ENCODE data around the gene PHGDH.
"Not testable (repeated sequence)": the region's sequence is repeated elsewhere in the genome, so short reads cannot be mapped to it uniquely, and the experiment has no call there.

The PHGDH gene

DNA sequence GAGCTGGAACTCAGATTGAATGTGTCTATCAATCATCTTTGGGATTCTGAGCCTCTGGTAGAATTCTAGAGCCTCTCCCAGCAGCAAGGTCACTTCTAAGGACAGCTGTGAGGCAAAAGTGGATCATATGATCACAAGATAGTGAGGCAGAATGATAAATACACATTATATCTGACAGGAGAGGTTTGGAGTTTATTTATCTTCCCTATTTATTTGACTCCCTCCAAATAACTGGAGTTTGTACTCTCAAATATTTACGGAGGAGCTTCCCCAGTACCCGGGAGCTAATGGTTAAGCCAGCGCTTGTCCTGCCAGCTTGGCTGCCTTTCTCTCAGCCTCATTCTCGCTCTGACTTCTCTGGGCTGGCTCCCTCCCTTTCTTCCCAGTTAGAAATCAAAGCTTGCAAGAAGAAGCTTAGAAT is 54.6 kb downstream of the PHGDH start:
- DNase-seq (ENCODE audit: low read depth) = no peak

DNA sequence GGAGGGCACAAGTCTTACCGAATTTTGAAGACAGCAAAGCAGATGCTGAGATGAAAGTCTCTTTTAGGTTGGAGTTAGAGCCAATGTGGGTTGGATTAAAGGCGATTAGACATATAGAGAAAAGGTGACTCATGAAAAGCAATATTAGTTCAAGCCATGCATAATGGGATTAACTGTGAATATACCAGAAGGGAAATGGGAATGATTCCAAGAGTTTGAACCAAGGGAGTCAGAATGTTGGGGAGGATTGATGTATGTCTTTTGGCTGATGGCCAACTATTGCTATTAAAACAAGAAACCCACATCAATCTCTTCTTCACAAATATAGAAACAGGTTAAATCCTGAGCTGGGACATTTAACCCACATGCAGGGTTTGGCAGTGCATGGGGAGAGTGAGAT is 55.8 kb downstream of the PHGDH start:
- no peak for DNase-seq (ENCODE audit: low read depth)

DNA sequence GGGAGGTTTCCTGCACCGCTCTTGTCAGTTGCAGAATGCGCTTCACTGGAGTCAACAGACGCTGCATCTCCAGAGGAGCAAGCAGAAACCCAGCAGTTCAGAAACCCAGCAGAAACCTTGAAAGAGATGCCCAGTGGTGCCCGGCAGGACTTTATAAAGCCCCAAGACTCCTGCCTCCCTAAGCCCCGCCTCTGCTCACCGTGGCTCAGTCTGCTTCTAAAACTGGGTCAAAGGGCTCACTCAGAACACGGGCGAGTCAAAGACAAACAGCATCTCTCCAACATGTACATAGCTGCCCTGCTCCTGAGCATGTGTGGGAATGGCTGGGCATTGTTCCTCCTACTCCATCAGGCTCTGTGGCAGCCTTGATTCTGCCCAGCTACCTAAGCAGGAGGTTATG is 57.0 kb downstream of the PHGDH start, which contains the start of gene HMGCS2:
TSS of gene HMGCS2 (minus strand) at position 128 of the 400 bp plus-strand sequence. CDS start at position 67, 61 bp downstream.
- no peak for DNase-seq (ENCODE audit: low read depth)

DNA sequence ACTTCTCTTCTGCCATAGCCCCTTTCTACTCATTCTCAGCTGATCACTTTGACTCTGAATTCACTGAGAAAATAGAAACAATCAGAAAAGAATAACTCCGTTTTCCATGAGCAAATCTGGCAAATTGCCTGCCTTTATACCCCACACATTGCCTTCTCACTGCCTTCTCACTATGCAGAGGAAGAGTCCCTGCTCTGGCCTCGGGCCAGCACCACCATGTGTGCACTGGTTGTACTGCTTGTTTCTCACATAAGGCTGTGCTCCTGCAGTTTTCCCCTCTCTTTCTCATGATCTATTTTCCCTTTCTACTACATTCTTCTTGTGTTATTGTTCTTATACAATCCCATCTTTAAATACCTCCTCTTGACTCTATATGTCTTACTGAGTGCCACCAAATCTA is 59.3 kb downstream of the PHGDH start:
- no peak for DNase-seq (ENCODE audit: low read depth)

DNA sequence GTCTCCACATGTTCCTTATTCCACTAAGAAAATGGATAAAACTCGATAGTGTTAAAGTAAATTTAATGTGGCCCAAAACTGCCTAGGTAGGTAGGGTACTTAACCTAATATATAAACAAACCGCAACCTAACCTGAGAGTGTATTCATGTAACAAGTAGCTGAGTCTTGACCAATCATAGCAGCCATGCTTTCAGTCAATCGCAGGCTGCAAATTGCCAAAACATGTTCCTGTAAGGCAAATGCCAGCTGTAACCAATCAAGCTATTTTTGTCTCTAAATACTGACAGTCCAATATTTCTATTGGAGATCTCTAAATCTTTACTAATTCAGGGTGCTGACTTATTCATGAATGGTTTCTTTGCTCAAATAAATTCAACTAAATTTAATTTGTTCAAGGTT is 60.0 kb downstream of the PHGDH start:
- no peak for DNase-seq (ENCODE audit: low read depth)

DNA sequence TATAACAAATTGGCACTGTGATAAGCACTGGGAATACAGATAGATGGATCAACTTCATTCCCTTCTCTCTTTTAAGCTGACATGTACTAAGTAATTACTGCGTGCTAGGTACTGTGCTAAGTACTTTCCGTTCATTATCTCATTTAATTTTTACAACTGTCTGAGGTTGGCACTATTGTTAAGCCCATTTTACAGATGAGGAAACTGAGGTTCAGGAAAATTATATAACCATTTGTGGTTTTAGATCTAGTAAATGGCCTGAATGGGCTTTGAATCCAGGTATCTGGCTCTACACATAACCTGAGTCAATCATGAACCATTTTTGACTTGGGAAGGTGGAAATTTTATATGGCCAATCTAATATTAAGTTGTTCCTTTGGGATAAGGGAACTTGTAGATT is 60.6 kb downstream of the PHGDH start:
- DNase-seq (ENCODE audit: low read depth) = no peak

DNA sequence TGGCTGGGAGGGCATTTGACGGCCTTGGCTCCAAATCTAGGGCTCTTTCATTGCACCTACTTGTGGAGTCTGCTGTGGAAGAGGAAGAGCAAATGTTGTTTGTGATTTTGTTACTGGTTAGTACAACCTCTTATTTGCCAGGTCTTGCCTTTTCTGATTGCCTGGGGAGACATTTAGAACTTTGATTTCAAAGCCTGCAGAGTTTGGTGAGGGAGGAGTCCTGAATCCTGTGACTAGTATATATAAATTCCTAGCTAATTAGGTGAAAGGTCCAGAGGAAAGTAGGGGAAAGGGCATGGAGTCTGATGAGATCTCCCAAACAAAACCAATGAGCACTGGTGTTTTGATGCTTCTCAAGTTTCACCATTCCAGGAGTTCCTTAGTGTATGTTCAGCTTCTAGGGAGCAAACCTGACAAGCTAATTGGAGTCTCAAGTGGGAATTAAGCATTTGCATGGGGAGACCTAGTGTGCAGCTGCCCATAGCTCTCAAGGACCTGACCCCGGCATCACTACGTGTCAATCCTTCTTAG is 62.0 kb downstream of the PHGDH start:
- no peak for DNase-seq (ENCODE audit: low read depth)

DNA sequence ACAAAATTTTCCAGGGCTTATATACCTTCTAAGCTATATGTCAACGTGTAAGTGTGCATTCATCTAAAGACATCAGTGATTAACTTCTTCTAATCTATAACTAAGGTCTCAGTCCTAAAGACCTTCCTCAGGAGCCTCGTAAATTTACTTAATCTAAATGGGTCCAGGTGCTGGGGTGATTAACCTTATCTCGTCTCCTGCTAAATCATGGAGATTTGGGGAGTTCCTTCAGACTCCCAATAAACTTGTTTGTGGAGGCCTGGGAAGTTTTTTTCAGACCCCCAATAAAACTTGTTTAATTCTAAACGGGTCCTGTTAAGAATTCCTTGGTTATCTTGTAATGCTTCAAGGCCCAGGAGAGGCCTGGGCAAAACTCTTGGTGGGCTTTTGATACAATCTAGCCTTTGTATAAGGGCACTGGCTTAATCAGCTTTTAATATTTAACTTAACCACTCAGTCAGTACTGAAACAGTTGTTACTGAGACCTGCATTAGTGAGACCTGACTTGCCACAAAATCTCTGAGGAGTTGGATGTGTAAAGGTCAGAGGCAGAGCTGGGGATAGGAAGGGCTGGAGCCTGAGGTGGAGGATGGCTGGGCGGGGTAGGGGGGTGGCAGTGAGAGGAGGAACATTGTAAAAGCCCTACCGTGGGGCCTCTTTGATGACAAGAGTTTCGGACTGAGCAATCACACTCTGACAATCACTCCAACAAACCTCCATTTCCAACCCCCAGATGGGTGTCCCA is 63.2 kb downstream of the PHGDH start:
- DNase-seq (ENCODE audit: low read depth) = no peak

DNA sequence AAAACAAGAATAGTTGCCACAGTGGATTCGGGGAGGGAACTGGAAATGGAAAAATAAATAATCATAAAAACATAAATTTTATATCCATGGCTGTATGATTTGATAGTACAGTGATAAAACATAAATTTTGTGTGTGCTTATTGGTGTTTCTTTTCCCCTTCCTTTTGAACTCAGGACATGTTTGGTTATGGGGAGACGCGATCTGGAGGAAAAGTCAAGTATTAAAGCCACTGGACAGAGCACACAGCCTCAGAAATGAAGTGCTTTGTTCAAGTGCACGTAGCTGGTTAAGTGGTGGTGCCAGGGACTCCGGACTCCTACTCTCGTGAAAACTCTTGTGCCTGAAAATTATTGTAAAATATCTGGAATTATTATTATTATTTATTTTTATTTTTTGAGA is 66.6 kb downstream of the PHGDH start:
- DNase-seq (ENCODE audit: low read depth) = no peak

DNA sequence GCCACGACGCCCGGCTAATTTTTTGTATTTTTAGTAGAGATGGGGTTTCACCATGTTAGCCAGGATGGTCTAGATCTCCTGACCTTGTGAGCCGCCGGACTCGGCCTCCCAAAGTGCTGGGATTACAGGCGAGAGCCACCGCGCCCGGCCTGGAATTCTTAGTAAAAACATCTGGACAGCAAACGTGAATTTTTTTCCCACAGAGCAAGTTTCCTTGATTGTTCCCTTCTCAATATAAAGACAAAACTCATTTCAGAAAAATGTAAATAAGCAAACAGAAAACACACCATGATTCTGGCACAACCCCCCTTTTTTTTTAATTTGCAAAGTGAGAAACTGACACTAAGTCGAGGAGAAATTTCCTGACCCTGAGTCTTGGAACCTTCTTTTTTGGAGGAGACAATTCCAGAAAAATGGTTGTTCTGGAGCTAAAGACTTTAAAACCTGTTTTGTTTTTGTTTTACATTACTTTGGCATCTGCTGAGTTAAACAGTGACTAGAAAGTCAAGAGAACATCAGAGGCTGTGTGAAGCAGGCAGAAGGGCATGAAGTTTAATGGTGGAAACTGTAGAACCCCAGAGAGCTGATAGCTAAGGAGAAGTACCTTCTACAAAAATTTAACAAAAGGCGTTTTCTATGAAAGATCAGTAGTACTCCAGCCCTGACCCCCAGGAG is 67.3 kb downstream of the PHGDH start:
- DNase-seq (ENCODE audit: low read depth) = no peak

DNA sequence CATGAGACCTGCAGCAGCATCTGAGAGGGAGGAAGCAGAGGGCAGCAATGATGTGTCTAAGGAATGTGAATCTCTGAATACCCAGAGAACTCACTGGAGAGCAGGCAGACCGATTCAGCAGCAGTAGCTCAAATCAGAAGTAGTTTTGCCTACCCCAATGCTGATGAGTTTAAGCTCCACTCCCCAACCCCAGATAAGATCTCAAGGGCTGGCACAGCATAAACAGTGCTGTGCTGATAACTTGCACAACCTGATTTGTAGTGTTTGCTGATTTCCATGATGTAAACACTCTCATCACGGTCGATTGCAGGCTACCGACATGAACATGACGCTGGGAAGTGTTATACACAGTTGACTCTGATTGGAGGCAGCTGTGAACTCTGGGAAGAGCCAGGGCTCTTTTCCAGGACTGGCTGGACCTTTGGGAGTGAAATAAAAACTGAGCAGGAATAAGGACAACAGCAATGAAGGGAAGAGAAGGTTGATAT is 68.2 kb downstream of the PHGDH start:
- DNase-seq (ENCODE audit: low read depth) = no peak

DNA sequence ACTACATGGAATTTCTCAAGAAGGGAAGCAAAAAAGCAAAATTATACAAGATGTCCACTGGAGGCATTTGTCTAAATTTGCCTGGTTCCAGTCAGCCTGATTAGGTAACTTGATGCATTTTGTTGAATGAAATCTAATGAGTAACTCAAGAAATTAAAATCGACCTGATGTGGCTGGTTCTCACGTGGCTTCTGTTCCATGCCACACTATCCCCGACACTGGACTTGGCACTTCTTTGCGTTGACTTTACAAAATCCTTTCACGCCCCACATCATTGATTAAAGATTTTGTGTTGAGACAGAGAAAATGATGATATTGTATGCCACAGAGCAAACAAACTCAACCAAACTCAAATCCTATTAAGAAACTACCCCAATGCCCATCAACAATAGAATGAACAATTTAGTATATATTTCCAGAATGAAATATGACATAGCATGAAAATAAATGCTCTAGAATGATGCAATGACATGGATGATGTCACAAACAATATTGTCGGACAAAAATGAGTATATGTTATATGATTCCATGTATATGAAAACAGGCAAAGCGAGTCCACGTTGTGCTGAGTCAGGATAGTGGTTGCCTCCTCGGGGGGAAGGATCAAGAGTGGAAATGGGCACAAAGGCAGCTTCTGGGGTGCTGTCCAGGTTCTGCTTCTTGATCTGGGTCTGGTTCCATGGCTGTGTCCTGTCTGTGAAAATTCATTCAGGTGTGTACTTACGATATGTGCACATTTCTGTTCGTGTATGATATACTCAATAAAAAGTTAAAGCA is 69.9 kb downstream of the PHGDH start:
- no peak for DNase-seq (ENCODE audit: low read depth)

DNA sequence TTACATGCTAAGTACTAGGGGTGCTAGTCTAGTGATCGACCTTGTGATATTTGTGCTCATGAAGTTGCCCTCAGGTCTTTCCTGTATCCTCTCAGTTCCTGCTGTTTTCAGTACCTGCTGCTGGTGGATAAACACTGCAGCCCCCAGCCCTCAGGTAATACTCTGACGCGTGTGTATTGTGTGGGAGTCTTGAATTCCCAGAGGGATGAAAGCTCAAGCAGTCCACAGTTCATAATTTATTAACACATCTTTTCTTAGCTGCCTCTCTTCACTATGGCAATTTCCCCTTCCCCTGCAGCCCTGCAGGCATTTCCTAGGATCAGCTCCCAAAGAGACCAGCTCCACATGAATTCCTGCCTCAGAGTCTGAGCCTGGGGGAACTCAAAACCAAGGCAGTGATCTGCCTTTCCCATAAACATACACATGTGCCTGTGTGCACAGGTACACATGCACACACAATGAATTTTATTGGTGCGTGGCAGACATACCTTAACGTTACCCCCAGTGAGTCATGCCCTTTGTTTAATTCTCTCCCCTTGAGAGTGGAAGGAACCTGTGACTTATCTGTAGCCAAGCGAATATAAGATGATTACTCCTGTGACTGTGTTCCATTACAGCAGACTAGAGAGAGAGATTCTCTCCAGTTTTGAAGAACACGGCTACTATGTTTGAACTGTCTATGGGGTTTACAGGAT is 71.0 kb downstream of the PHGDH start:
- DNase-seq (ENCODE audit: low read depth) = no peak

DNA sequence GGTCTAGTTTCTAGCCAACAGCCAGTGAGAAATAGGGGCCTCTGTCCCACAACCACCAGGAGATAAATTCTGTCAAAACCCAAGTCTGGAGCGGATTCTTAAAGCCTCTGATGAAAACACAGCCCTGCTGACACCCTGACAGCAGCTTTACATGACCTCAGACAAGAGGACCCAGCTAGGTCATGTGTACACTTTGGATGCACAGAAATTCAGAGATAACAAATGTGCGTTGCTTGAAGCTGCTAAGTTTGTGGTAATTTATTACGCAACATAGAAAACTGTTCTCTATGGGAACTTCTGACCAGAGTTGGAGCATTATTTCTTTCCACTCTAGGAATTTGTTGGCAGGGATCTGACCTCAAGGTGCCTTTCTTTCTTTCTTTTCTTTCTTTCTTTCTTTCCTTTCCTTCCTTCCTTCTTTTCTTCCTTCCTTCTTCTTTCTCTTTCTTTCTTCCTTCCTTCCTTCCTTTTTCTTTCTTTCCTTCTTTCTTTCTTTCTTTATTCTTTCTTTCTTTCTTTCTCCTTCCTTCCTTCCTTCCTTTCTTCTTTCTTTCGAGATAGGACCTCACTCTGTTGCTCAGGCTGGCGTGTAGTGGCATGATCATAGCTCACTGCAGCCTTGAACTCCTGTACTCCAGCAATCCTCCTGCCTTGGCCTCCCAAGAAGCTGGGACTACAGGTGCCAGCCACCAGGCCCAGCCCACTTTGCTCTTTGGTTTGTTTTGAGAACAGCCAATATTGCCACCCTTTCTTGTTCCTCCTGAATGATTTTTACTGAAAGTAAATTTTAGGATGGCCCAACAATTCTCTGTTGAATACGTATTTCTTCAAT is 71.8 kb downstream of the PHGDH start:
- DNase-seq (ENCODE audit: low read depth) = no peak

DNA sequence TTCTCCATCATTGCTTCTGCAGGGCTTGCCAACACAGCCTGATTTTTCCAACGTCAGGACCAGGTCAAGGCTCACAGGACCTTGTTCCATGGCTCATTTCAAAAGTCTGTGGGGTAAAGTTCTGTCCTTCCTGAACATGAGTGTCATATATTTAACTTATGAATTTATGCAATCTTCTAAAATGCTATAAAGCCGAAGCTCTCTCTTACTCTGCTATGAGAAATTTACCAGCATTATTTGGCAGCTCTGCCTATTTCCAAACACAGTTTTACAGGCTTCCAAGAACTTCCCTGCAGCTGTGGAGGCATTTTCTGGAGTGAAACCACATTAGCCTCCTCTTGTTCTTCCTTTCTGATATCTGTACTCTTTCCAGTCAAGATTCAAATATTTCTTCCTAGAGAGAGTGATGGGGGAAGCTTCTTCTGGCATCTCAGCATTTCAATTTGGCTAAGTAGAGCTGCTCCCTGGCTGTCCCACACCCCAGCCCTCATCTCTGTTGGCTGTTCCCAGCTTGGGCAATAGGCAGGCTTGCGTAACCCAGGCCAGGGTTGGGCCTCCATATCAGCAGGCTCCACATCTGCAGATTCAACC is 72.6 kb downstream of the PHGDH start:
- DNase-seq (ENCODE audit: low read depth) = no peak

DNA sequence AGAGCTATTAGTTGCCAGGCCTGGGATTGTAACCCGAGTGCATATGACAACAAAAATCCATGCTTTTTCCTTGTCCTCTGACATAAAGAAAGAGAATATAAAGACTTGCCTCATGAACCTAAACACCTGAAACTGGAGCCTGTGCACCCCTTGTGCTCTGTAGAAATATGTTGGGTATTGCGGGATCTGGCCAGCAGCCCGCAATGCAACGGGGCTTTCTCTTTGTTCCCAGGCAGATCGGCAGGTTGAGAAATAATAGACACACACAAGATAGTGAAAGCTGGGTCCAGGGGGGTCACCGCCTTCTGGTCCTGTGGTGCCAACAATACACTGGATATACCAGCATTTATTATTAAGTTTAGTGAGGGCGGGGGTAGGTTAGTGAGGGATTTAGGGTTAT is 74.3 kb downstream of the PHGDH start:
- not testable (repeated sequence) for DNase-seq (ENCODE audit: low read depth)

DNA sequence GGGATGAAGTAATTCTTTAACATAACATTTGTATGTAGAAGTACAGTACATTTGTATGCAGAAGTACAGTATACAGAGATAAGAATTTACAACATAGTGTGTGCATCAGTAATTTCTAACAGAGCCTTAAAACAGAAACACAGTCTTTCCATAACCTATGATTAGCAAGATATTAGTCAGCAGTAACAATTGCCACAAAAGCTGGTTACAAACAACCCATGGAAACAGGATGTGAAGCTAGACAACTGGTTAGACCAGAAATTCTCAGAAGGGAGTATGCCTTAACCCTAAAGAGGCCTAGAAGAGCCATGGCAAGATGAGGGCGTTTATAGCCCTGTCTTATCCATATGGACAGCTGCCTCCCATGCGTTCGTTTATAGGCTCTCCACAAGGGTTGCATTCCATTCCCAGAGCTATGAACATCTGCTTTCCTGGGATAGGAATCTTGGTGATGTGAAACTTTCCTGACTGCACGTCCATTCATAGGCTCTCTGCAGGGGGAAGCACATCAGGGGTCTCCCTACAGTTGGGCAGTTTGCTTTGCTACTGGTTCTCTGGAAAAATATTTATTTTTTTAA is 74.8 kb downstream of the PHGDH start:
- not testable (repeated sequence) for DNase-seq (ENCODE audit: low read depth)

DNA sequence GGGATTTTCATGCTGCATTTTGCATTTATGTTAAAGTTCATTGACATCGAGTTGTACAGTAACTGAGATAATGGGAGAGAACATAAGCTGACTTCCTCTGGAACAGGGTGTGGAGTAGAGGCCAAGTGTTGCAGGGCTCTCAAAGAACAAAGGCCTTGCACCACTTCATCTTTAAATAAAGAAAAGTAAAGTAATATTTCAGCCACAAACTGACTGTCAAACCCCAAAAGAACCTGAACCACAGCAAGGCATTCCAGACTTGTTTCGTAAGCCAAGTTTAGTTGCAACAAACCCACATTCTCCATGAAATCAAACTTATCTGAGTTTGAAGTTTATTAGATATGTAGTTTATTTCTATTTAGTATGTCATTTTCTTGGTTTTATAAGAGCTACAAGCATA is 76.0 kb downstream of the PHGDH start:
- no peak for DNase-seq (ENCODE audit: low read depth)

DNA sequence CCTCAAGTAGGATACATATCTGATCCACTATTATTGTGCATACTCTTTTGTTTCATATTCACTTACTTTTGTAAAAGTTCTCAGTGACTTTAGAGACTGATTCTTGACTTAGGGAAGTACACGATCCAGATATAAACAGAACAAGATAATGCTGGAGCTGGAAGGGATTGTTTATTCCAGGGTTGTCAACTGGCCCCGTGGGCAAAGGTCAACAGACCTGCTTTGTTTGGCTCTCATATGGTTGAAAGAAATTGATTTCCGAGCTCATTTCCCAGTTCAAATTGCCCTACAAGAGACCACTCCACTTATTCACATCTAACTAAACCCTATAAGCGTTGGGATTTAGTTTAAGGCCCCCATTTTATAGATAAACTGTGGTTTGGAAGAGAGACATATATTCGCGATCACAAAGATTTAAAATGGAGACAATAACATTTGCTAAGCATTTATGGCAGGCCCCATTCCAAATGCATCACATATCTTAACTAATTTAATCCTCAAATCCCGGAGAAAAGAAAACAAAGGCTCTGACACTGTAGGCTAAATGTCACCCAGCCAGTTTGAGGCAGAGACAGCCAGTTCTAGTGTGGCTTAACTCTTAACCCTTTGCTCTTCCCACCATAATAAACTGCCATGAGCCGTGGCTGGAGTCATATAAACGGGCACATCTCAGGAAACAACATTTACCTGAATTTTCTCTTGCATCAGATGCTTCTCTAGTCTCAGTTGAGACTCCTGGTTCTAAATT is 78.9 kb downstream of the PHGDH start:
- DNase-seq (ENCODE audit: low read depth) = no peak
